ENCODE results near the gene PROC.

GRCh38 chr2:127429291-127429690 is 11.1 kb downstream of the PROC start:
- TF ChIP-seq CTCF (IDR thresholded peaks at IDR 0.05) (no peak), EP300 (IDR thresholded peaks at IDR 0.05) (no peak), POLR2A (IDR thresholded peaks at IDR 0.05) (no peak)

All from tibial nerve (tissue), 4 donors.